Measurements from ENCODE around the gene SLU7. TPM values are rescaled to one million over a fixed set of nuclear protein-coding genes. Genes with fewer than 3 reads are reported as not detected.

Gene SLU7
- total and polyA plus RNA-seq, 2 donors (not counting 3 experiments of a cell fraction or from before 2014, with no cell fraction given), result 10.2 to 48.2 TPM

DNA sequence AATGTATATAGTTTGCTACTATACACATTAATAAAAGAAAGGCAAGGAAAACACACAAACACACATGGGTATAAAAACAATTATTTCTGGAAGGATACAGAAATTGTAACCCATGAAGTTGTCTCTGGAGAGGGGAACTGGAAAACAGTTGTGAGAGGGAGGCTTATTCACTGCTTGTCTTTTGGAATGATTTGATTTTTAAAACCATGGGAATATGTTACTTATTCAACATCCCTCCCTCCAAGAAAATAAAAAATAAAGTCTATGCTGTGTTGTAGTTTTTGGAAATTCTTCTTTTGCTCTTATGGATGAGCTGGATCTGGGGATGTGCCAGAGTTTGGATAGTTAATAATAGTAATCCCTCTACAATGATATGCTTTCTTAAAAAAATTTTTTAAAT is 42.5 kb downstream of the SLU7 start:
- ChIA-PET CTCF (interaction anchor here (1.1 to 1.5 kb wide), 2 partner anchors 14 to 355 kb away, joined by 4 to 6 read pairs; no protein-coding TSS in a partner anchor), POLR2A (no interaction called here)
- FAIRE-seq, result no peak

More for the DNA sequence above, 42.5 kb downstream of the SLU7 start:
- dilution Hi-C loops (cut with MboI; ENCODE audit: extremely low pct_ligation_motif_present, low sequenced_read_pairs) (no loop called here), intact Hi-C loops (cut with micrococcal nuclease) (no loop called here)
- TF ChIP-seq, protein P1, sequence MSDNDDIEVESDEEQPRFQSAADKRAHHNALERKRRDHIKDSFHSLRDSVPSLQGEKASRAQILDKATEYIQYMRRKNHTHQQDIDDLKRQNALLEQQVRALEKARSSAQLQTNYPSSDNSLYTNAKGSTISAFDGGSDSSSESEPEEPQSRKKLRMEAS (IDR thresholded peaks at IDR 0.05; ENCODE audit: insufficient read depth, insufficient read length), result no peak
- TF ChIP-seq POLR2A (IDR thresholded peaks at IDR 0.05; ENCODE audit: low read depth, low read length), result no peak
- TF ChIP-seq MYC (IDR thresholded peaks at IDR 0.05; ENCODE audit: low read depth, low read length), result no peak
- TF ChIP-seq POLR2AphosphoS5 (IDR thresholded peaks at IDR 0.05; ENCODE audit: insufficient read depth, low read depth, low read length), result no peak
- no peak for TF ChIP-seq JUN (IDR thresholded peaks at IDR 0.05; ENCODE audit: borderline replicate concordance, insufficient read depth, insufficient read length, low read depth)
- TF ChIP-seq EZH2 (IDR thresholded peaks at IDR 0.05; ENCODE audit: borderline replicate concordance, low read depth, low read length, severe bottlenecking), result no peak
- TF ChIP-seq, protein P2, sequence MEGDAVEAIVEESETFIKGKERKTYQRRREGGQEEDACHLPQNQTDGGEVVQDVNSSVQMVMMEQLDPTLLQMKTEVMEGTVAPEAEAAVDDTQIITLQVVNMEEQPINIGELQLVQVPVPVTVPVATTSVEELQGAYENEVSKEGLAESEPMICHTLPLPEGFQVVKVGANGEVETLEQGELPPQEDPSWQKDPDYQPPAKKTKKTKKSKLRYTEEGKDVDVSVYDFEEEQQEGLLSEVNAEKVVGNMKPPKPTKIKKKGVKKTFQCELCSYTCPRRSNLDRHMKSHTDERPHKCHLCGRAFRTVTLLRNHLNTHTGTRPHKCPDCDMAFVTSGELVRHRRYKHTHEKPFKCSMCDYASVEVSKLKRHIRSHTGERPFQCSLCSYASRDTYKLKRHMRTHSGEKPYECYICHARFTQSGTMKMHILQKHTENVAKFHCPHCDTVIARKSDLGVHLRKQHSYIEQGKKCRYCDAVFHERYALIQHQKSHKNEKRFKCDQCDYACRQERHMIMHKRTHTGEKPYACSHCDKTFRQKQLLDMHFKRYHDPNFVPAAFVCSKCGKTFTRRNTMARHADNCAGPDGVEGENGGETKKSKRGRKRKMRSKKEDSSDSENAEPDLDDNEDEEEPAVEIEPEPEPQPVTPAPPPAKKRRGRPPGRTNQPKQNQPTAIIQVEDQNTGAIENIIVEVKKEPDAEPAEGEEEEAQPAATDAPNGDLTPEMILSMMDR (IDR thresholded peaks at IDR 0.05; ENCODE audit: extremely low read depth in 1 of 2, insufficient read depth in 1 of 2, low read depth in 1 of 2, low read length in 2 of 2), result no peak
- no peak for TF ChIP-seq GATA2 (IDR thresholded peaks at IDR 0.05; ENCODE audit: insufficient read depth, insufficient read length, low read depth, low read length)
- H3K4me3 ChIP-seq (replicated peaks in 1 of 3; ENCODE audit: insufficient read depth in 1 of 3, low read depth in 1 of 3, low read length in 3 of 3), result no peak overlapping the region
- H3K9me1 ChIP-seq (replicated peaks; ENCODE audit: control insufficient read depth, extremely low read depth, insufficient read depth, low read length), result no peaks in the 10 kb centered on the region
- no peak for DNase-seq (ENCODE audit: low read depth, low spot score)
- H3K27ac ChIP-seq (ENCODE audit: insufficient read depth, low read depth, low read length), result no peak overlapping the region
- H3K27me3 ChIP-seq (ENCODE audit: control insufficient read depth in 2 of 2, insufficient read depth in 2 of 2, low read length in 2 of 2), result peaks cover 47 to 61% of the 10 kb centered on the region in 2 experiments
- no peaks in the 10 kb centered on the region for H3K79me2 ChIP-seq (ENCODE audit: control insufficient read depth, insufficient read depth, low read length)
- no peak overlapping the region for H2AFZ ChIP-seq (ENCODE audit: low read depth, low read length)
- H4K20me1 ChIP-seq (replicated peaks; ENCODE audit: control insufficient read depth, extremely low read depth, insufficient read depth, low read length), result no peaks in the 10 kb centered on the region
- H3K4me2 ChIP-seq (ENCODE audit: insufficient read depth, low read length), result no peak overlapping the region
- no peak overlapping the region for H3K9ac ChIP-seq (replicated peaks; ENCODE audit: extremely low read depth, insufficient read depth, low read length)
- H3K9me3 ChIP-seq (replicated peaks; ENCODE audit: control insufficient read depth, insufficient read depth, low read length), result no peaks in the 10 kb centered on the region
- no TSS peak for BruUV-seq (replicated peaks)
- H3K36me3 ChIP-seq (ENCODE audit: control insufficient read depth in 2 of 2, extremely low read depth in 1 of 2, insufficient read depth in 2 of 2, low read length in 2 of 2), result no peaks in the 10 kb centered on the region
- no peaks in the 10 kb centered on the region for H3K4me1 ChIP-seq (ENCODE audit: control insufficient read depth, extremely low read depth, insufficient read depth, low read length)
